HG03196 (cell line): Measurements from ENCODE around the gene PARP14.
A peak's percentile ranks its signal among the peaks of the same experiment; 100 is the strongest.
"Not testable (repeated sequence)": the region's sequence is repeated elsewhere in the genome, so short reads cannot be mapped to it uniquely, and the experiment has no call there.

Source experiments
- ATAC-seq: cut with Tn5 transposase; IDR thresholded peaks from one replicate; pipeline ENCODE4 v1.9.1; 2021; ENCODE audit not compliant: unreplicated experiment

Gene PARP14

DNA sequence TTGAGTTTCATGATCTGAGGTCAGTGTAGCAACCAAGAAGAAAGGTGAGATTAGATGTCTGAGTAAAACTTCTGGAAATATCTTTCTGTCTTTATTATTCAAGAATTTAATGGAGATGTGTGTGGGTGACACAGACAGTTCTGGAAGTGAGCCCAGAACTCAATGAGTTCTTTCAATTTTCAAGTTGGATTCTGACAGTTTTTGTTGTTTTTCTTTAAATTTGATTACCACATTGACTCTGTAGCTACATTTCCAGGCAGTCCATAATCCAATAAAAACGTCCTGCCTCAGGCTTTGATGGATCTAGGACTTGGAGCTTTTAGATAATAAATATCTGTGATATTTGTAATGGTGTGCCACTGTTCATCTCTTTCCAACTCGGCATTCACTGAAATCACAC, 3.9 kb upstream of the PARP14 start:
- ATAC-seq: no peak

DNA sequence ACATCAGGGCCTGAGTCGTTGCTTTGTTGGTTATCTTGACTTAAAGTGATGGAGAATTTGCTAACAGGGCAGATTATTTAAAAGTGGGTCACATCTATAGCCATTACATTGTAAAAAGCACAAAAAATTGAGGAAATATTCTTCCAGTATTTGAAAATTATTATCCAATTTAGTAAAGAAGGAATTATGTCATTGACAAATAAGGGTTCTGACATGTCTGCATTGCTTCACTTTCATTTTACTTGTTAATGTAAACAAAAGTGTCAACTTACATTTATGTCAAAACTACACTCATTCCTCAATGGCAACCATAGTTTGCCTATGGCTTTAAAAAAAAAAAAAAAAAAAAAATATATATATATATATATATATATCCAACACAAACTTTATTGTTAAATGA, 3.4 kb upstream of the PARP14 start:
- no peak for ATAC-seq

DNA sequence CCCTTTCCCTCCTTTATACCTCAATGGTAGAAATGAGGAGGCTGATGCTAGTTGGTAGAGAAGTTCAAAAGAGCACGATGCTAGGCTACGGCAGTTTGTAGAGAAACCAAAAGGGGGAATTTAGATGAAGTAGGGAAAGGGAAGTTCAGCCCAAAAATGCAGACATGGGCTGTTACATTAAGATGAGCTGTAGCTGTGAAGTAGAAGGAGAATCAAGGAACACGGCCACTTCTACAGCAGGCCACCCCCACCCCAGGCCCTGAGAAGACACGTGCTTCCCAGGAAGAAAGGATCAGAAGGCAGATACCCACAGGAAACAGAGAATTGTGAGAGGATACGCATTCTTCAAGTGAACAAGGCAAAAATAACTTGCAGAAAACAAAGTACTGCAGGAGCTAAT, 2.1 kb upstream of the PARP14 start:
- no peak for ATAC-seq

DNA sequence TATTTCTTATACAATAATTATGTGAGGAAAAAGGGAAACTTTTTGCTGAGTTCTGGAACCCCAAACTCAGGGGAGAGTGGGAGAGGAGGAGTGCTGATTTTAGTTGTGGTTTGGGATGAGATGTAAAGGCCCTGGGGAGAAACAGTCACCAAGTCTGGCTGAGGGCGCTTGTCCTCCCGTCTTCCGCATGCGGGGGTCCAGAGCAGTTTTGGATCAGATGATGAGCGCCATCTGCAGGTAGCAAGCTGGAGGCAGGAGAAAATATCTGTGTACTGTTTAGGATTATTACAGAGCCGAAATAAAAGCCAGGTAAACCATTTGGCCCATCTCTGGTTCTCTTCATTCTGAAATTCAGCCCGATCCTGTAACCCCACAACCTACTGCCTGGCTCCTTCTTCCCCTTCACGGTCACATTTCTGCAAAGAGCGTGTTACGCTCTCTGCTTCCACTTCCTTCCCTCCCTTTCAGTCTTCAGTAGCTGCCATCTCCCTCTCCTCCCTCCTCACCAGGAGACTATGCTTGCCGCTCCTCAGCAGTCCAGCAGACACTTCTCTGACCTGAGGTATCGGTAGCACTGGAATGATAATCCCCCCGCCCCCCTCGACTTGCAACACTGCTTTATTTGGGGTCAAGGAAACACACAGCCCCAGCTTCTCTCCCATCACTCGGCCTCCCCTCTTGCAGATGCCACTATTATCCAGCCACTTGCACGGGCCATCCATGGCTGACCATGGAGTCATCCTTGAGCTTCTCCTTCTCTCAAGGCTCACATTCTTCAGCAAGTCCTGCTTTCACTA, 1.4 kb upstream of the PARP14 start:
- ATAC-seq: peak; percentile 37

DNA sequence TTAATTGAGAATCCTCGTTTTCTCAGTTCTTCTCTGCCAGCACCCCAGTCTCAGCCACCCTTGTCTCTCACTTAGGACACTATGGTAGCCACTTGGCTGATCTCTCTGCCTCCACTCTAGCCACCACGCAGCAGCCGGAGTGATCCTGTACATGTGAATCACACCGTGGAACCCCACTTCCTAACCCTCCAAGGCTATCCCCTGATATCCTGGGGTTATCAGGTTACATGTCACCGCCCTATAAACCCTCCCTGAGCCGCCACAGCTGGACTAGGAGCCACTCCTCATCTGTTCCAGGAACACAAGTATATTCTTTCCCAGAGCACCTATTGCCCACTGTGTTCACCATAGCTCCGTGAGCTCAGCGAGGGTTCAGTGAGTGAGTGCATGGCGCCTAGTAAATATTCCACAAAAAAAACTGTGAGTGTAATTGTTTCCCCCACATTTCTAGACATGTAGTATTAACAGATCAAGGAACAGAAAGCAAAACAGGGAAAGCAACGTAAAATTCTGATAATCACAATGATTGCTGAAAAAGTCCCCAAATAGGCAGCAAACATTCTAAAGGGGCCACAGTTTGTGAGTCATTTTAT, 661 bp upstream of the PARP14 start:
- no peak for ATAC-seq

DNA sequence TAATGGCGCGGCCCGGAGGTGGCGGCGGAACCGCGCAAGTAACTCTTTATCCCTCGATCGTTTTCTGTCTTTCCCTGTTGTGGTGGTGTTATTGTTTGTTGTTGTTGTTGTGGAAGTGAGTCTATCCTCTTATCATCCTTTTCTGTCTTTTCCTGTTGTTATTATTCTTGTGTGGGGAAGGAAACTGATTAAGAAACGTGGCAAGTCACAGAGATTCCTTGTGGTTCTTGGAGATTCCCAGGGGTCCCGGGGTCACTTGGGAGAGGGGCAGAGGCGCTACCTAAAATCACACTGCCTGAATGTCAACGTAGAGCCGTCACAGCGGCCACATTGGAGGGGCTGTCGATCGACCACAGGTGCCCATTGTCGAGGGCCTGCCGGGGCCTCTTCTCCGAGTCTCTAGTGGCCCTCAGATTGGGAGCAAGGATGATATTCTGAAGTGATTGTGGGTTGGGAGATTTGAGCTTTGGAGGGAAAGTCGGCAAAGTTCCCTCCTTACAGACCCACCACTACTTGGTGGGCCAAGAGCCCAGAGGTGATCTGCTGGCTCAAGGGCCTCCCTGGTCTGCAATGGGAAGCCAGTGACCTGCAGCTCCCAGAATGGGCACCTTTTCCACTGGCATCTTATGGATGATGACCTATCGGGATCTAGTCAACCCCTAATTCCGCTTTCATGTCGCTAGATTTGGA, 790 bp downstream of the PARP14 start:
- ATAC-seq: no peak

DNA sequence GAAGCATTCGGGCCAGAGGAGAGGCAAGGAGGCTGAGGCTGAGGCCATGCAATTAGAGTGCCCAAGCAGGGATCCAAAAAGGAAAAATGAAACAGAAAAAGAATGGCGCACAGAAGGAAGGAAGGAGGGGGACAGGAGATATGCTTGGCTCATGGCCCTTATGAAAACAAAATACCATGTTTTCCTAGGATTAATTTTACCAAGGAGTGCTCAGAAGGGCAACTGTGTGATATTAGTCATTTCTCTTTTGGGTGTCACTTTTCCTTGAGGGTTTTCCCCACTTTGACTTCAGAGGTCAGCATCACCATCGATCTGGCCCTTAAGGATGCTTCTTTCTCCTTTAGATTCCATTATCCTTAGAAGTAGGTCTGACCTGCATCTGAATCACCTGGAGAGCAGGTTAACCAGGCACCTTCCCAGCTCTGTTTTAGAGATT, 1.4 kb downstream of the PARP14 start:
- ATAC-seq: no peak

DNA sequence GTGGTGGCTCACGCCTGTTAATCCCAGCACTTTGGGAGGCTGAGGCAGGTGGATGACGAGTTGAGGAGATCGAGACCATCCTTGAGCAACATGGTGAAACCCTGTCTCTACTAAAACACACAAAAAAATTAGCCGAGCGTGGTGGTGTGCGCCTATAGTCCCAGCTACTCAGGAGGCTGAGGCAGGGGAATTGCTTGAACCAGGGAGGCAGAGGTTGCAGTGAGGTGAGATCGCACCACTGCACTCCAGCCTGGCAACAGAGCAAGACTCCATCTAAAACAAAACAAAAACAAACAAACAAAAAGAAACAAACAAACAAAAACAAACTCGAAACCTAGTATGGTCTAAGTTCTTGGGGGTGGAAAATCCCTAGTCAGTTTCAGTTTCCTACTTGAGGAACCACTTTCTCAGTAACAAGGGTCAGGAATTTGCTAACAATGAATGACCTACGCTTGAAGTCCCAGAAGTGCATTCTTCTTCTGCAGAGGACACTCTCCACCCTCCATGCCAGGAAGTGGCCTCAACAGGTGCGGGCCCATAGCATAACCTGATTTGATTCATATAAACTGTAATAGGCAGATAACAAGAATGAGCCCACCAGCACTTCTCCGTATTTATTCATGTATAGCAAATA, 2.3 kb downstream of the PARP14 start:
- ATAC-seq: not testable (repeated sequence)

DNA sequence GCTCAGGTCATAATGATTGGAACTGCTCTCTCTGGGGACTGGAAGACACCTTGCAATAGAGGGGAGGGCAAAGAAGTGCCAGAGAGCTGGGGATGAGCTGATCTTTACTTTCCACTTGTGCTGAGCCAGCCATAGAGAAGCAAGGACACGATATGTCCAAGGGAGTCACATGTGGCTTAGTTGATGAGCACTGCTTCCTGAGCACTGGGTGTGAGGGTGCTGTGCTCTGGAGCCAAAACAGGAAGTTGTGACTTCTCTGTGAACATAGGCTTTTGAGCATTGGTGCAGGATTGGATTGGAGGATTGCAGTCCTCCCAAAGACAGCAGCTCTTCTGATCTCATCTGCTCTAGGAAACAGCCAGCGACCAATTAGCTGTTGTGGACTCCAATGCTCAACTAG, 6.7 kb downstream of the PARP14 start:
- ATAC-seq: no peak

DNA sequence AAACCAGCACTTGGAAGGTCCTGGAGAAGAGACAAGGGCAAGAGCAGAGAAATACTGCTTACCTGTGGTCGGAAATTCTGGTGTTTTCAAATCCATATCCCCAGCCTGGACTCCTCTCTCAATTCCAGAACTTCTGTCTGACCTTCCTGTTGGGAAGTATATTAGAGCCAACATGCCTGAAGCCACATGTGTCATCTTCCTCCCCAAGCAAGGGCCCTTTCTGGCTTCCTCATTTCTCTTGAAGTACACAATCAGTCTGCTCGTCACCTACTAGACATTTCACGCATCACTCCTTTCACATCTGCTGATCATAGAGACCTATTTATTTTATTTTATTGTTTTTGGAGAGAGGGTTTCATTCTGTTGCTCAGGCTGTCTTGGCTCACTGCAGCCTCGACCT, 8.4 kb downstream of the PARP14 start:
- ATAC-seq: no peak

DNA sequence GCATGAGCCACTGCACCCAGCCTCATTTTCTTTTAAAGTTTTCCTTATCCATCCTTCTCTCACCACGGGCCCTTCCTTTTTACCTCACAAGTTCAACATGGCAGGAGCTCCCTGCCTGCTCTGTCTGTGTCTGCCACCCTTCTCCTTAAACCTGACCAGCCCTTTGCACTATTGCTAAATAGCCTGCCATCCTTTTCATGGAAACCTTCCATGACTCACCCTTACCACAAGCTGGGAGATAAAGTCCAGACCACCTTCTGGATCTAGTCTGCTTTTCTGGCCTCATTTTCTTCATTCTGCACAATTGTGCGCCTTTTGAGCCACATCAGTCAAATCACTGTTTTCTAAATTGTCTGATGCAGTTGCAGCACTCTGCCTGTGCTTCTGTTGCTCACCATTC, 8.9 kb downstream of the PARP14 start:
- ATAC-seq: no peak

DNA sequence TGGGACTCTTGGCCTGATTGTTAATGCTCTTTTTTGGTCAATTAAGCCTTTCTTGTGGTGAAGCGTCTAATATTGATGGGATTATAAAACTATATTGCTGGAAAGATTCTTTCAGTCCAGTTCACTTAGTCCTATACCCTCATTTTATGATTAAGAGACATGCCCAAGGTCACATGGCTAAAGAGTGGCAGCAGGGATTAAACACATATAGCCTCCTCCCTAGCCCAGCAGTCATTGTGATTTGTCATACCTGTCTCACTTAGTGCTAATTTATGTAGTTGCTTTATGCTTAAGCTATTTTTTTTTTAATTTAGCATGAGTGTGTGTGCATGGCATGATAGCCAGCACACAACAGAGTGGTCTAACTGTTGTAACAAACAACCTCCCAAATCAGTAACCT, 9.5 kb downstream of the PARP14 start:
- no peak for ATAC-seq

DNA sequence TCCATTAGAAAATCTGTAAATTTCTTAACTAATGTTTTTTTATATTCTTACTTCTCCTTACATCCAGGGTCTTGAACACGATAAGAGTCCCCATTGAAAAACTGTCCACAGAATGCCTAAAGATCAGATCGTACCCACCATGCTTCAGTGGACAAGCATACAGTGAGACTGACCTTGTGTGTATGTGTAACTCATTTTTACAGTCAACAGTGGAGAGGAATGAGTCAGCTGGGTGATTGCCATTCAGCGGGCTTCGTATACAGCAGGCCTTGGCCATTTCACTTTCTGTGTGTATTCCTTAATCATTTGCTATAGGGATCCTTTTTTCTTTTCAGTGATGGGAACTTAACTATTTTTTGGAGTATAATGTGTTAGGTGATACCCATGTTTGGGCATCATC, 10.6 kb downstream of the PARP14 start:
- no peak for ATAC-seq

DNA sequence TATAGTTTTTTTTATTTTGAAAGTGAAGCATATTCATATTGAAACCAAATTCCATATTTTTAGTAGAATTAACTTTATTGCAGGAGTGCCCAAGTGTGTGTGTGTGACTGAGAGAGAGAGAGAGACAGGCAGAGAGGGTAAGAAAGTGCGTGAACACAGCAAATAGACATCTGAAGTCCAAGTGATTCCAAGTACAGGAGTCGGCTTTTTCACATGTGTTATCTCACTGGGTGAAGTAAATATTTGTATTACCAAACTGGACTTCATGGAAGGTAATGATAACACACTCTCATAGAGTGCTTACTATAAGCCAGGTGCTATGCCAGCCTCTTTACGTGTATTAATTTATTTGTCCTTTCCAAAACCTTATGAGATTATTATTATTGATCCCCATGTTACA, 12.0 kb downstream of the PARP14 start:
- no peak for ATAC-seq

DNA sequence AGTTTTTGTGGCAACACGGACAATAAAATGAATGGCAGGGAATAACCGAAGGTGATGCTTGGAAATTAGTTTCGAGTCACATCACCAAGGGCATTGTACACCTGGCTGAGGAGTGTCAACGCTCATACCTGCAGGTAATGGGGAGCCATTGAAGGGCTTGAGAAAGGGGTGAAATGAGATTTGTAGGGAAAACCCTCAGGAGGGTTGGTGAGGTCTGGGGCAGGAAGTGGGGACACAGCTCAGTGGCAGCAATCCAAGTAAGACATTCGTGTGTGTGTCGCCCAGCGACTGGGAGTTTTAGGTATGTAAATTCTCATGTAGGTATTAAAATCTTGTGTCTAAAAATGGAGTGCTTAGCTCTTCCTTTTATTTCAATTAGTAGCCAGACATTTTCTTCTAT, 14.3 kb downstream of the PARP14 start:
- ATAC-seq: peak; percentile 34

DNA sequence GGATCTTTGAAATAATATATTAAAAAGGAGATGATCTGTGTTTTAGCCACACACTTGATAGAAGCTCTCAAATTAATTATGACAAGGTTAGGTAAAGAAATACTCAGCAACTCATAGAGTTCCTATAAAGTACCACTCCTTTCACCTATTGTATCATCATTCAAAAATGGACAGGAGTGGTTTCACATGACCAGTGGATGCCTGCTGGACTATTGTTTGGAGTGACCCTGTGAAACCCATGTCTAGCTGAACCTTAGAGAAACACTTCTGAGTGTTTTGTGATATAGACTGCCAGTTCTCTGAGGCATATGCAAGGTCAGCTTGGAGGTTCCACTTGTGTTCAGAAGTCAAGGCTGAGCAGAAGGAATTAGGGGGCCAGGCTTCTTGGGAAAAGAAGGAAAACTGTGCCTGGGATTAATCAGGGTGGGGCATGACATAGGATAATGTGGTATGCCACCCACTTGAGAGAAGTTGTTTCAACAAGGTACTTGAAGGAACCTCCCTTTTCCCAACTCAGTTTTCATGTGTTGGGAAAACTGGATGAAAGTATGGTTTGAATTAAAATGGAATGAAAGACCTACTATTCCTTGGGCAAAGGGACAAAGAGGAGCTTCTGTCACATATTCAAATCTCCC, 15.4 kb downstream of the PARP14 start:
- no peak for ATAC-seq

DNA sequence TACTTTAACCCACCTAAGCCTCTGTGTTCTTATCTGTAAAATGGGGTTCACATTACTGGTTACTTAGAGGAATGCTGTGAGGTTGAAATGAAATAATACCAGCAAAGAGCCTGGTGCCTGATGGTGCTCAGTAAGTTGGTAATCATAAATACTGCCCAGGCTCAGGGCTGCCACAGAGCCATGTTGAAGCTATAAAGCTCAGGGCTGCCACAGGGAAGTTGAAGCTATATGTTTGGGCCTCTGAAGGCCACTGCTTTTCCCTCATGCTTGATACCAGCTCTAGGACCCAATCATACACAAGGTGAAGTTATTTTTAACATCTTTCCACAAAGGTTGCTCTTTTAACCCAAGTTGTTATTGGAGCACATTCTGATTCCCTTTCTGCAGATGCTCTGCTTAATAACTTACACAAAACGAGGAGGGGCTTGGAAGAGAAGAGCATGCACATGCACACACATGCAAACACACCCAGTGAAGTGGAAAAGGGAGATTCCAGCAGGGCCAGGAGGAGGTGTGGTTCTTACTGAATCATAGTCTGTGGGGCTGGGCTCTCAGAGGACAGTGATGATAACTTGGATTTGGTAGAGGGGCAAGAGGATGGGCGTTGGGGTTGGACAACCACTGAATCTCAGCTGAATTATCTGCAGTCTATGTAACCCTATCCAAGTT, 17.4 kb downstream of the PARP14 start:
- ATAC-seq: peak; percentile 56

DNA sequence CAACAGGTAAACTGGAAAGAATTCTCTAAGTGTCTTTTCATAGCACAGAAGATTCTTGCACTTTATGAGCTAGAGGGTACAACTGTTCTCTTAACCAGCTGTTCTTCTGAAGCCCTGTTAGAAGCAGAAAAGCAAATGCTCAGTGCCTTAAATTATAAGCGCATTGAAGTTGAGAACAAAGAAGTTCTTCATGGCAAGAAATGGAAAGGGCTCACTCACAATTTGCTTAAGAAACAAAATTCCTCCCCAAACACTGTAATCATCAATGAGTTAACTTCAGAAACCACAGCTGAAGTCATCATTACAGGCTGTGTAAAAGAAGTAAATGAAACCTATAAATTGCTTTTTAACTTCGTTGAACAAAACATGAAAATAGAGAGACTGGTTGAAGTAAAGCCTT, 19.6 kb downstream of the PARP14 start:
- ATAC-seq: no peak

DNA sequence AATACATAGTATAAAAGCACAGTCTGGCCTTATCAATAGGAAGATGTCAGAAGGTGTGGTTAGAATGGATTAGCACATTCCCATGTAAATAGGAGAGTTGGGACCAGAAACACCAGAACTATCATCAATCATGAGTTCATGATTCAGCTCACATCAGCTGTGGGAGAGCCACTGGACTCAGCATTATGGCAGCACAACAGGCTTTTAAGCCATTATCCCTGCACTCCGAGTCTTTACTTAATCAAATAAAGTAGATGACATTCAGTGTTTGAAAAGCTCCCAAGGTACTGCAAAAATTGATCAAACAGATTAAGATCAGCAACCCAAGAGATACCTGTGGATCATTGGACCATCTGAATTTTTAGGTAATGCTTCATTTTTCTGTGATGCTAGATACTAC, 24.7 kb downstream of the PARP14 start:
- no peak for ATAC-seq

DNA sequence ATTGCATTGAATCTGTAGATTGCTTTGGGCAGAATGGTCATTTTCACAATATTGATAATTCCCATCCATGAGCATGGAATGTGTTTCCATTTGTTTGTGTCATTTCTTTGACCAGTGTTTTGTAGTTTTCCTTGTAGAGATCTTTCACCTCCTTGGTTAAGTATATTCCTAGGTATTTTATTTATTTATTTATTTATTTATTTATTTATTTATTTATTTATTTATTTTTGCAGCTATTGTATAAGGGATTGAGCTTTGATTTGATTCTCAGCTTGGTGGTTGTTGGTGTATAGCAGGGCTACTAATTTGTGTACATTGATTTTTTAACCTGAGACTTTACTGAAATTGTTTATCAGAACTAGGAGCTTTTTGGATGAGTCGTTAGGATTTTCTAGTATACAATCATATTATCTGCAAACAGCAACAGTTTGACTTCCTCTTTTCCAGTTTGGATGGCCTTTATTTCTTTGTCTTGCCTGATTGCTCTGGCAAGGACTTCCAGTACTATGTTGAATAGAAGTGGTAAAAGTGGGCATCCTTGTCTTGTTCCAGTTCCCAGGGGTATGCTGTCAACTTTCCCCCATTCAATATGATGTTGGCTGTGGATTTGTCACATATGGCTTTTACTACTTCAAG, 30.1 kb downstream of the PARP14 start:
- not testable (repeated sequence) for ATAC-seq
